Neutrophil (primary cell): ENCODE data around the gene TEAD4.

Experiments
- H3K27ac ChIP-seq: fragments of 200-600 bp; sonication (generic); 2 replicates; pipeline ENCODE4 v1.5.1; 2016; ENCODE audit warnings: mild to moderate bottlenecking, moderate library complexity
- H3K27me3 ChIP-seq: fragments of 200-600 bp; sonication (generic); 2 replicates; pipeline ENCODE4 v1.6.0; 2016; ENCODE audit warnings: mild to moderate bottlenecking
- H3K36me3 ChIP-seq: fragments of 200-600 bp; sonication (generic); 2 replicates; pipeline ENCODE4 v1.5.1; 2017
- H3K4me1 ChIP-seq, 2 experiments: fragments of 200-600 bp in 1 of 2; sonication (generic) in 1 of 2; 1 replicate in 1 of 2; 2 replicates in 1 of 2; pipeline versions ENCODE4 v1.5.1 to v1.6.1; 2013 to 2016; ENCODE audit warnings: low read depth in 1 of 2, low read length in 1 of 2, mild to moderate bottlenecking in 1 of 2, moderate library complexity in 1 of 2; ENCODE audit not compliant: control insufficient read depth in 1 of 2, insufficient read depth in 1 of 2
- H3K4me3 ChIP-seq, 2 experiments: fragments of 200-600 bp in 1 of 2; sonication (generic) in 1 of 2; 1 replicate in 1 of 2; 2 replicates in 1 of 2; pipeline ENCODE4 v1.5.1; 2013 to 2016; ENCODE audit warnings: low read depth in 1 of 2, low read length in 1 of 2, mild to moderate bottlenecking in 1 of 2, moderate library complexity in 1 of 2
- H3K9me3 ChIP-seq: fragments of 200-600 bp; sonication (generic); 2 replicates; pipeline ENCODE4 v1.5.1; 2016
- TF ChIP-seq, protein P1 (sequence below): fragments of 200-600 bp; sonication (generic); IDR thresholded peaks from 2 replicates; pipeline ENCODE4 v1.5.1; 2016; ENCODE audit warnings: antibody characterized with exemption

TEAD4 gene

DNA sequence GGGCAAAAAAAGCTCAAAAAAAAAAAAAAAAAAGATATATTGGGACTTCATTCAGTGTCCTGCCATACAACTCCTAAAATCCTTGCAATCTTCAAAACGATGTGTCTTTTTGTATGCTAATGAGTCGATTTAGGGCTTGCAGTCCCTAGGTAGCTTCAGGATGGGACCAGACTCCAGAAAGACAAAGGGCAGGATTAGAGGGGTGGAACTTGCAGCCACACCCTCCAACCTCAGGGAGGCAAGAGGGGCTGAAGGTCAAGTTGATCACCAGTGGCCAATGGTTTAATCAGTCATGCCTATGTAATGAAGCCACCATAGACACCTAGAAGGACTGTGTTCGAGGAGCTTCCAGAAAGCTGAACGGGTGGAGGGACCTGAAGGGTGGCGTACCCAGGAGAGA lies 29.3 kb downstream of the TEAD4 start:
- Histone ChIP-seq H3K27ac (no peak overlapping the region), H3K36me3 (no peaks in the 10 kb centered on the region), H3K4me1 (no peaks in the 10 kb centered on the region), H3K27me3 (no peaks in the 10 kb centered on the region), H3K9me3 (no peaks in the 10 kb centered on the region), H3K4me3 (no peak overlapping the region)
- TF ChIP-seq, protein P1, sequence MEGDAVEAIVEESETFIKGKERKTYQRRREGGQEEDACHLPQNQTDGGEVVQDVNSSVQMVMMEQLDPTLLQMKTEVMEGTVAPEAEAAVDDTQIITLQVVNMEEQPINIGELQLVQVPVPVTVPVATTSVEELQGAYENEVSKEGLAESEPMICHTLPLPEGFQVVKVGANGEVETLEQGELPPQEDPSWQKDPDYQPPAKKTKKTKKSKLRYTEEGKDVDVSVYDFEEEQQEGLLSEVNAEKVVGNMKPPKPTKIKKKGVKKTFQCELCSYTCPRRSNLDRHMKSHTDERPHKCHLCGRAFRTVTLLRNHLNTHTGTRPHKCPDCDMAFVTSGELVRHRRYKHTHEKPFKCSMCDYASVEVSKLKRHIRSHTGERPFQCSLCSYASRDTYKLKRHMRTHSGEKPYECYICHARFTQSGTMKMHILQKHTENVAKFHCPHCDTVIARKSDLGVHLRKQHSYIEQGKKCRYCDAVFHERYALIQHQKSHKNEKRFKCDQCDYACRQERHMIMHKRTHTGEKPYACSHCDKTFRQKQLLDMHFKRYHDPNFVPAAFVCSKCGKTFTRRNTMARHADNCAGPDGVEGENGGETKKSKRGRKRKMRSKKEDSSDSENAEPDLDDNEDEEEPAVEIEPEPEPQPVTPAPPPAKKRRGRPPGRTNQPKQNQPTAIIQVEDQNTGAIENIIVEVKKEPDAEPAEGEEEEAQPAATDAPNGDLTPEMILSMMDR, result no peak

GRCh38 chr12:2992724-2993123 lies 33.5 kb downstream of the TEAD4 start:
- TF ChIP-seq, protein P1, result no peak
- no peaks in the 10 kb centered on the region for H3K36me3 ChIP-seq
- H3K27ac ChIP-seq, result no peak overlapping the region
- H3K4me3 ChIP-seq, result no peak overlapping the region
- no peaks in the 10 kb centered on the region for H3K27me3 ChIP-seq
- no peaks in the 10 kb centered on the region for H3K9me3 ChIP-seq
- H3K4me1 ChIP-seq, result no peaks in the 10 kb centered on the region

- TF ChIP-seq, protein P1, result no peak
These were observed 38.9 kb downstream of the TEAD4 start for GRCh38 chr12:2997989-2998670.

DNA sequence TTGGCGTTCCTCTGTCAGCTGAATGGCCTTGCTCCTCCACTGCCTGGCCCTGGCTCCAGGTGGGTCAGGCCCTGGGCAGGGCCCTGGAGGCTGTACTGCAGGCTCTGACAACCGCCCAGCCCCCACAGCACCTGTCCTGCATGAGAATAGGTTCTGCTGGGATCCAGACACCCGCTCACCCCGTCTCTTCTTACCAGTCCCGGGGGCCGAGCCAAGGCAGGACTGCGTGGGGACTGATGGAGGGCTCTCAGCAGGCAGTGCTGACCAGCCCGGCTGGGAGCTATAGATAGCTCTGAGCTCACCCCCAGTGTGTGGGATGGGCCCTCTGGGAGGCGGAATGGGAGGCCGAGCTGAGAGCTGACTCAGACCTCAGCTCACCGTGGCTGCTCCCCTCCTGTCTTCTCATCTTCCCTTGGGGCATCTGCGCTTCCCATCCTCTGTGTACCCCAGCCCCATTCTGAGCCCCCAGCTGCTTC lies 39.6 kb downstream of the TEAD4 start:
- Histone ChIP-seq H3K27me3 (no peaks in the 10 kb centered on the region), H3K9me3 (no peaks in the 10 kb centered on the region), H3K36me3 (no peaks in the 10 kb centered on the region), H3K4me3 (no peak overlapping the region), H3K27ac (no peak overlapping the region), H3K4me1 (no peaks in the 10 kb centered on the region)
- TF ChIP-seq, protein P1, result no peak

More at GRCh38 chr12:2997989-2998670, 38.9 kb downstream of the TEAD4 start:
- Histone ChIP-seq H3K36me3 (no peaks in the 10 kb centered on the region), H3K4me1 (no peaks in the 10 kb centered on the region), H3K27ac (no peak overlapping the region), H3K27me3 (no peaks in the 10 kb centered on the region), H3K9me3 (no peaks in the 10 kb centered on the region), H3K4me3 (no peak overlapping the region)

DNA sequence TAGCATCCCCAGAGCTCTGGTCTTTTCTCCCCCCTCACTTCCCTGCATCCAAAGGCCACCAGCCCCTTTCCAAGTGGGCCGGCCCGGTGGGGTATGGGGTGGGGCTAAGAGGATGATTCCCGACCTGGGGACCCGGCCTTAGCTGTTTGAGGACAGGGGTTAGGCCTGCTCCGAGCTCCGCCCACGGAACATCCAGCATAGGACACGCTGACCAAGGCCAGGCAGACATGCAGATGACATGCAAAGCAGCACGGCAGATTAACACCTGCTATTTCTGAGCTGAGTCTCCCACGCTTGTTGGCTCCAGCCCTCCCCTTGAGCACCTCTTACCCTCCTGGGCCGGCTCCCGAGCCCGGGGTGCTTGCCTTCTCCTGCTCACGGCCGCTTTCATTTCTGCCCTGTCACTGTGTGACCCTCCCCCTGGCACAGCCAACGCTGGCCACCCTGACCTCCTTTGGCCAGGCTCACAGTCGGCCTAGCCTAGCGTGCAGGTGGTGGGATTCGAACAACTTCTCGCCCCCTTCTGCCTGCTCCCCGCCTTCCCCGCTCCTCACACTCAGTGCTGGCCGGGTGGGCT lies 40.2 kb downstream of the TEAD4 start:
- Histone ChIP-seq H3K27ac (no peak overlapping the region), H3K4me1 (no peaks in the 10 kb centered on the region), H3K9me3 (no peaks in the 10 kb centered on the region), H3K36me3 (no peaks in the 10 kb centered on the region), H3K27me3 (no peaks in the 10 kb centered on the region), H3K4me3 (no peak overlapping the region)
- TF ChIP-seq, protein P1, result no peak
